GM19467 (cell line): ENCODE measurements around the gene TCERG1L.
"Not testable (repeated sequence)": the region's sequence is repeated elsewhere in the genome, so short reads cannot be mapped to it uniquely, and the experiment has no call there.

Experiments
- ATAC-seq: cut with Tn5 transposase; IDR thresholded peaks from one replicate; pipeline ENCODE4 v1.9.1; 2021; ENCODE audit warnings: mild to moderate bottlenecking, moderate library complexity; ENCODE audit not compliant: unreplicated experiment

The TCERG1L gene

DNA sequence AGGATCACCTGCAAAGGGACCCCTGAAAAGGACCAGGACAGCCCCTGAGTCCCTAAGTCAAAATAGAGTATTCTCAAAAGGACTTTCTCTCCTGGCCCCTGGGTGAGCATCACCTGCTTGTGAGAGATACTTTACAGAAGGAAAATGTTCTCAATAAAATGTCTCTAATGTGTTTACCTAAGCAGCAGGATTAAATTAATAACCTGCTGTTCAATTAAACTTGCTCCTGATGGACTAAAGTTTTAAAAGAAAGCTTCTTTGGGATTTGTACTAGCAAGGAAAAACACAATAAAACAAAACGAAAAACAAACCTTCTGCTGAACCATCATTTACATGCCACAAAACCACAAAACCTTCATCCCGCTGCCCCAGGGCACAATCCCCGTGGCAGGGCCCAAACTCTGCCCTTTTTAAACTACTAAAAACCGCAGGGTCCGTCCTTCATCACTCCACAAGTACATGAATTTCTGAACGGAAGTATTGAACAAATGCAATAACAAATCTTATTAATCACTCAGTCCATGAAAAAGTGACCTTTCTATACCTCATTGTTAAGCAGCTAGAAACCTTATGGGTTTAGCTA lies 197.7 kb downstream of the TCERG1L start:
- no peak for ATAC-seq

DNA sequence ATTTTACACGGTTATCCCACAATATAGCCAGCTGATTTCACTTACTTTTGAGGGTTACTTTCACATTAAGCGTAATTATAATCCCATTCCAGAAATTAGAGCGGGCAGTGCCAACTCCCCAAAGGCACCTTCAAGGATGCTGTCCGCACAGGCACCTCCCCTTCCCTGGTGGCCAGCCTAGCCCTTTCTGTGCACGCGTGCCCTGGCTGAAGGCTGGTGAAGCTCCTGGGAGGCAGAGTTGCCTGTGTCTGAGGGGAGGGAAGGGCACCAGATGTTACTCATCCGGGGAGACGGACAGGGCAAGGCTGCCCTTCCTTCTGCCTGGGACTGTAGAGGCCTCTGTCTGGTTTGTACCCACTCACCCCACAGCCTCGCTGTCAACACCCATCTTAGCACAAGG lies 198.4 kb downstream of the TCERG1L start:
- no peak for ATAC-seq

DNA sequence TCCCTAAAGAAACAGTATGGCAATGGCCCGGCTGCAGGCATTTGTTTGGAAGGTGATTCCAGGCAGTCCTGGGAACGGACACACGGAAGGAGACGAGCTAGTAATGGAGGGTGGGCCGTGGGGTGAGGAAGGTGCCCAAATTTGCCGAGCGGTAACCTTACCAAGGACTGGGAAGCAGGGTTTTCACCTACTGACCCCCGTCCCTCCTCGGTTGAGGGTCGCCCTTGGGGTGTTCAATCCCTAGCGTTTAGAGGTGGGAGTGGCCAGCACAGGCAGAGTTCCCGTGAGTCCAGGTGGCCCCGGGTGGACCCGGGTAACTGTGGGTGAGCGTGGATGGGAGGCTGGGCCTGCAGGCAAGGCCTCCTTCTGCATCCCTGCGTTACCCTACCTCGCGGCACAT lies 198.8 kb downstream of the TCERG1L start:
- no peak for ATAC-seq

DNA sequence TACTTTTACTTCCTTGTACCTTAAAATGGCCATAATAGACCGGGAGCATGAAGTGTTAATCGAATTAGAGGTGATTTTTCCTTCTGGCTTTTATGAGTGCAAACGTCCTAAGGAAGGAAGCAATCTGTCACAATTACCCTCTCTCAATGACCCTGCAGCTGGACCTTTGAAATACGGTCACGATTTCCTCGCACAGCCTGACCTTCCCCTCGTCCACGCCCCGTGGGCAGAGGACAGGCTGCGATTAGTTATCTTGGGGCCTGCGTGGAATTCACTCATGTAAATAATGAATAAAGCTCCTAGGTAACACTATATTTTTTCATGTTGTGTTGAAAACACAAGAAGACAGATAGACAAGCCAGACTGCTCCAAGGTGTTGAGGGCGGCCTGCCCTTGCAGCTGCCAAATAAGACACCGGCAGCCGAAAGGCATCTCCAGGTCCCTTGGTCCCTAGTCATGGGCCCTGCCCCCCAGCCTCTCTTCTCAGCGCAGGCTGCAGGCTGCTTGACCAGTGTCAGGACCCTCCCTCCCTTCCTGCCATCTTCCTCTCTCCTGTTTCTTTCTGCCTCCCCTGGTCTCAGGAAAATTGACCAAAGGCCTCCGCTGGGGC lies 199.9 kb downstream of the TCERG1L start:
- ATAC-seq: no peak

DNA sequence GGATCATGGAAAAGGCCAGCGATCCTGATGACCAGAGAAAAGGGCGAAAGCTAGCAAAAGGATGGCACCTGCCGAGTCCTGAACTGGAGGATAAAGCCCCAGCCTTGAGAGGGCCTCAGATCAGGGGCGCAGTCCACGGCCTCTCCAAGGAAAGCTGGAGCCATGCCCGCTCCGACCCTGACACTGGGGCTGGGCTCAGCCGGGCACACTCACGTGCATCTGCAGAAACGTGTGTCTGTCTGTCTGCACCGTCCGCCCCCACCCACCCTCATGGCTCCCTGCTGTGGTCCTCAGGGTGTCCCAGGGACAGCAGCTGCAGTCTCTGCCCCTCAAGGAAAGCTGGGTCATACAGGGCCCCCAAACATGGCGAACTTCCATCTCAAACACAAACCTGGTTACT lies 200.5 kb downstream of the TCERG1L start:
- no peak for ATAC-seq

DNA sequence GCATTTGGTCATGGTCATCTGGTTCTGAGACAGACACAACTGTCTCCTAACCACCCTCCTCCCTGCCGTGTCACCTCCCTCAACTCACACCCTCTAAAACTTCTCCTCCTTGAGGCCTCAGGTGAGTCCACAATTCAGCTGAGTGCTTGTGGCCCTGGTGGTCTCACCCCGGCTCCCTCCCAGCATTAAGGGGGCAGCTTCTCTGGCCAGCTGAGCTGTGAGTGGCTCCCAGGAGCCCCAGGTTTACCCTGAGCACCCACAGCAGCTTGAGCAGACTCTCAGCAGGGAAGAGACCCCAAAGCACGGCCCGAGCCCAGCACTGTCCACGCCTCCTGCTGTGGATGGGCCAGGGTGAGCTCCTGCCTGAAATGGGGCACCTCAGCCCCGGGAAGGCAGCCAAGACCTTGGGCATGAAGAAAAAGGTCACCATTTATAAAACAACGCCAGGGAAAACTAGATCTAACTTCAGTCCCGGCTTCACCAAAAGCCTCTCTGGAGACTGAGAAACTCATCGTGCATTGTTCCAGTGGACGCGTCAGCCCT lies 201.2 kb downstream of the TCERG1L start:
- ATAC-seq: no peak

DNA sequence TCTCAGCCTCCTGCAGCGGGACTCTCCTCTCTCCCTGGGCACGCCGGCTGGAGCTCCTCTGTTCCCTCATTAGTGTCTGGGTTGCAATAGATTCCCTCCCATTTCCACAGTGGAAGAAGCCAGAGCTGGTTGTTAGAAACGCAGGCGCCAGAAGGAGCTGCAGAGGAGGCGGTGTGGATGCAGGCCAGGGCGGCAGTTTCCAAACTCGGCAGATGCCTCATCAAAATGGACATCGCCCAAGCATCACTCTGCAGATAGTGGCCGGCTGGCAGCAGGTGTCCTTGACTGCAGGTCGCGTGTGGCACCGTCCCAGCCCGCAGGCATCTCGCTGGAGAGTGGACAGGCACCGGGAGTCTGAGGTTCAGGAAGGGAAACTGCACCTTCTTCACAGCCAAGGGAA lies 201.8 kb downstream of the TCERG1L start:
- no peak for ATAC-seq

DNA sequence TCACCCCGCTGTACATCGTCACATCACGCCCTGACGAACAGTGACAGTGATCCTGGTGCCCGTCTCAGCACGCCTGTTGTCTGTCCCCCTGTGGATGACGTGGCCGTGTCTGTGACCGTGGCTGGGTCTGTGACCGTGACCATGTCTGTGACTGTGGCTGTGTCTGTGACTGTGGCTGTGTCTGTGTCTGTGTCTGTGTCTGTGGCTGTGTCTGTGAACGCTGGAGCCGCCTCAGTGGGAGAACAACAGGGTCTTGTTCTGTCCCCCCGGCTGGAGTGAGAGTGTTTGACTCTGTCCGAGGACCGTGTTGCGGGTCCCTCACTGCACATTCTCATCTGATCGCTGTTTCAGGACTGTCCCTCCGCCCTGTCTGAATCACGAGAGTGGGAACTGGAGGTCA lies 202.2 kb downstream of the TCERG1L start:
- no peak for ATAC-seq

DNA sequence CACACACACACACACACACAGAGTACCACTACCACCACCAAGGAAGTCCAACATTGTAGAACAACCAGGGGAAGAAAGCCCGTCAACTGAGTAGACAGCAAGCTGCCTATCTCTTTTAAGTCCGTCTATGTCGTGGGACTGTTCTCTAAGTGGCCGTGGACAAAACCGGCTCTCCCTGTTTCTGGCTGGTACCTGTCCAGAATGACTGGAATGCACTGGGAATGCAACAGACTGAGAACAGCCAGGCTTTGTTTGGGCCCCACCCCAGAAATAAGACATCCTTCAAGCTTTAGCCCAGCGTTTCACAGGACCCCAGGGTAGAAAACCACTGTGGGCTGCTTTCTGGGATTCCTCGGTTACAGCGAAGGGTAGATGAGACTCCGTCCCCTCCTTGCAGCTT lies 203.6 kb downstream of the TCERG1L start:
- no peak for ATAC-seq

DNA sequence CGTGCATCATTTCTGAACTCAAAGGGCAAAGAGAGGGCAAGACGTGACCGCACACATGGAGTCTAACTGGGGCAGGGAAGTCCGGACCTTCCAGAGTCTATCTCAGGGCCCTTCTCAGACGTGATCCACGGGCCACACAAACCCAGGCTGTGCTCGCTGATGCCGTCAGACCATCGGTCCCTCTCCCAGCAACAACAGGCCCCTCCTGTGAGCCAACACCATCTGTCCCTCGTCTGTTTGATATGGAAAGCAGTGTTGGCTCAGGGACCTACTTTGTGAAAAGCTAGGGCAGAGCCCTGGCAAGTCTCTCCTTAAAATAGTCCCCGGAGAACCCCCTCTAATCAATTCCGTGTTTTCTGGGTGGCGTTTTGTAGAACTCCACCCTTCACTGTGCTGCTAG lies 208.8 kb downstream of the TCERG1L start:
- no peak for ATAC-seq

DNA sequence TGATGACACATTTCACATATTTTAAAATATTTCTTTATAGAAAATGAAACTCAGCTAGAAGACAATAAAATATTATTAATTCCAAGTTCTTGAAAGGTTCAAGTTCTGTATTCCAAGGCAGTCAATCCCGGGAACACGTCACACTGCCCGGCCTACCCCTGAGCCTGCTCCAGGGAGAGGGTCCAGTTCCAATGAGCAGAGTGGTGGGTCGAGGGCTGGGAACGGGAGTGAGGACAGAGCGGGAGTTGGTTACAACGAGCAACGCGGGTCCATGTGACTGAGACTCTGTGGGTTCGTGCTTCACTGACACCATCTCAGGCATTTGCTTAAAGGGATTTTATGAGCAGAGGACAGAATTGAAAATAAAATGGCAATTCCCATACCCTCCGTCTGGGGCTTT lies 209.4 kb downstream of the TCERG1L start:
- no peak for ATAC-seq

DNA sequence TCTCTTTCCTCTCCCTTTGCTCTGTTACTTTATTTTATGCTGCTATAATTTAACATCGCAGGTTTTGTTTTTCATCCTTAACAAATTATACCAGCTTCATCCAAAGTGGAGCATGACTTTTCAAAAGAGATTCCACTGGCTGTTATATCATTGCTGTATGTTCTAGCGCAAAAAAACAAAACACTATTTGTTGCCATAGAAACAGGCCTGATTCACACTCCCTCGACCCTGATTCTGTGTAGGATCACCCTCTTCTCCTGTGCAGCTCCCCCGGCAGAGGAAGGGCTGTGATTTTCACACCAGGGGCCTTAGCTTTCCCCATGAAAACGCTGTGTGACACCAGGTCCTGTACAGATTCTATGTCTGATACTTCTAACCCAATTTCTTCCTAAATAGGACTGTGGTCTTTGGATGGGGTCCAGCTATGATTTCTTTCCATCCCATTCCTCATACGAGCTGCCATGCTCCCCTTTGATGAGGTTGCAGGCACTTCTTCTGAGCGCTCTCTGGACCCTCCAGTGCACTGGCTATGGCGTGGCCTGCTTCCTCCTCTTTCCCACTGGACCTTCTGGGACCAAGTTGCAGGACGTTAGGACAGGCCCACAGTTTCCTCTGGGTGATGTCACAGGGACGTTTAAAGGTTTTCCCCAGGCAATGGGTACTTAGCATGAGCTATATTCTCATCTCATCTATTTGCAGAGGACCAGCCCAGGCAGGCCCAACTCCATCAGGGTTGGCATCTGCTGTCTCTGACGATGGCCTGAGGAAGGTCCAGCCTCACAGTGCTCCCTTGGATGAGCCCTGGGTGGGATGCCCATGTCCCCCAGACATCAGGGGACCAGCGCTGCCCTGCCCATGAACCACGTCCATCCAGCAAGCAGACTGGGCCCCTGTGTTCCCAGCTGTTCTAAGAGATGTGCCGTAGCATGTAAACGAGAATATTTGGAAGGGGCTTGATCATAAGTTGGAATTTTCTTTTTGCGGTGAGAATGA lies 210.8 kb downstream of the TCERG1L start:
- ATAC-seq: not testable (repeated sequence)

DNA sequence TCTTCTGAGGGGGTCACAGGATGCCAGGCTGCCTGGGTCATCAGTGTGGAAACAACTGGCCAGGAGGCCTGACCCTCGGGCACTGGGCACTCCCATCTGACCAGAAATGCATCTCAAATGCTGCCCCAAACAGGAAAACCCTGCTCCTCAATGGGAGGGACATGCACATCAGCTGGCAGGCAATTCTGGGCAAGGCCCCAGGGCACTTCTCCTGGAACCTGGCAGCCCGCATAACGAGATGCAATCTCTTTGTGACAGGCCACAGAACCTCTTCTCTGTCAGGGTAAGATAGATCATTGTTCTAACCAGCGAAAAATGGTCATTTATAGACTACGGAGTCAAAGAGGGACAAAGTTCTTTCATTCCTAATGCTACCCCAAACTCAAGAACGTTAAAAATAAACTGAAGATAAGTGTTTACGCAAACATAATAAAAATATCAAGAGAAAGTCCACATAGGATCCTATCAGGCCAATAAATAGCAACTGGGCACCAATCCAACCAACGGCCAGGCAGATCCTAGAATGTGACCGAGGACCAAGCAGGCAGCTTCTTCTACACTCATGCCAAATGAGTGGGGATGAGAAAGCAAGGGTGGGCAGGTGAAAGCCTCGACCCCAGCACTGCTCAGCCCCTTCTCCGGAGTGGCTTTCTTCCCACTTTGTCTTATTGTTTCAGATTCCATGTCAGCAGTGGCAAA lies 212.3 kb downstream of the TCERG1L start:
- no peak for ATAC-seq

DNA sequence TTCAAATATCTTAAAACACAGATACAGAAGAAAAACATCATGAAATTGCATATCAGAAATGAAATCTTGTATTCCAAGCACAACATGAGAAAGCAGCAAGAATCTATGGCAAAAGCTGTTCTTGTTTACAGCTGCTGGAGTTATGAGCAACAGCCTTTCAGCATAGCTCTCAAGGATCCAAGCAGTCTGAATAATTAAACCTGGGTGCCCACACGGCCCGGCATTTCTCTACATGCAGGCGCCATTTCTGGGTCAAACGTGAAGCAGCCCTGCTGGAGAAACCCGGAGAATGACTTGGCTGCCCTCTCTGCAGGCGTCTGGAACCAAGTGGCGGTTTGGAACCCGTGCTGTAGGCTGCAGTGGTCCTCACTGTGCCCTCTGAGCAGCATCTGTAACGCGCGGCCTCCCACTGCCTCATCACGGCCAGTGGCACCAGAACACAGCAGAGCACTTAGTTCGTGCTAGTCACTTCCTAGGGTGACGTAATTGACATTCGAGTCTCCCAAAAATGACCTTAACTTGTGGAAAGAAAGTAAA lies 213.0 kb downstream of the TCERG1L start:
- ATAC-seq: no peak

DNA sequence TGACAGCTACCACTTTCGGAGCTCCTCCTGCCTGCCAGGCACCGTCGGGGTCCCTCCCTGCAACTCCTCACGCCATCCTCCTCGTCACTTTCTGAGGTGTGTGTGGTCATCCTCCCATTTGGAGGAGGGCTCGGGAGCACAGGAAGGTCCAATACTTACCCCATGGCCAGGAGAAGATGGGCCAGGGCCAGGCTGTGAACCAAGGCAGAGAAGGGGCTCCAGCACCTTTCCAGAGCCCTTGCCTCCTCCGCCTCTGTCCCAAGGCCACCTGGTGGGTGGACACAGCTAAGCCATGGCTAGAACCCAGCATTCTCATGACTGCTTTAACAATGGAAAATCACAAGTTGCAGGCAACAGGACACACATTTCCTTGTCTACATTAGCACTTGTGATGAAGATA lies 215.5 kb downstream of the TCERG1L start:
- ATAC-seq: no peak

DNA sequence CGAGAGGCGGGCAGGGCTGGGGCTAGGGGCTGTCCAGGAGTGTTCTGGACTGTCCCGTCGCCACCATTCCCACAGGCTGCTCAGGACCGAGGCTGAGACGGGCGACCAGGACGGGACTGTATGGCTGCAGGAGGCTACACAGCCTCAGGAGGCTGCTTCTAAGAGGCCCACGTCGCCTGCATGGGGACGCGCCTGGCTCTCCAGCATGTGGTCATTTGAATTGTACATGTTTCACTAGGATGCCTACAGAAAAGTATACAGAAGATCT lies 216.3 kb downstream of the TCERG1L start:
- ATAC-seq: no peak

DNA sequence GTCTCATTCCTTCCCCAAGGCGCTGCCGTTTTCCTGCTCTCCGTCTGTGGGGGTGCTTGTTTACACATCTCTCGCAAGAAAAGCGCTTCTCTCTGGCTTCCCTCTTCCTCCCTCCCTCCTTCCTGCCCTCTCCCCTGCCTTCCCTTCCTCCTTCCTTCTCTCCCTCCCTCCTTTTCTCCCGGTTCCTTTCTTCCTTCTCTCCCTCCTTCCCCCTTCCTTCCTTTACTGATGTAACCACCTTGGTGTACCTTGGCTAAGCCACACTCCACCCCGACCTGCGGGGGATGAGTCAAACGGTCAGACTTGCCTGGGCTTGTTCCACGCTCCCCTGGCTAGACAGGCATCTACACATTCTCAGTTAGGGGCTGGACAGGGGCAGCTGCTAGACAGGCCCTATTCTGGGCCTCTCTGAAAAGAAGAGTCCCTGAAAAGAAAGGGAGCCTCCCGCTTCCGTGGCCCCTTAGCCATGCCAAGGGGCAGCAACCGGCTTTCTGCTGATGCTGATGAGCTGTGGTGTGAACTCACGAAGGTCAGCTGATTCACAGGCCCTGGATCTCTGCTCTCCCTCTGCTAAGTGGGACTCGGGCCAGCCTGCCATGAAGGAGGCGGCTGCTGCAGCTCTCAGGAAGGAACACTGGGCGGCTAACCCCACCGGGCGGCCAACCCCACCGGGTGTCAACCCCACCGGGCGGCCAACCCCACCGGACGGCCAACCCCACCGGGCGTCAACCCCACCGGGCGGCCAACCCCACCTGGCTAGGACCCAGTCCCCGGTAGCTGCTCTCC lies 216.8 kb downstream of the TCERG1L start:
- no peak for ATAC-seq

DNA sequence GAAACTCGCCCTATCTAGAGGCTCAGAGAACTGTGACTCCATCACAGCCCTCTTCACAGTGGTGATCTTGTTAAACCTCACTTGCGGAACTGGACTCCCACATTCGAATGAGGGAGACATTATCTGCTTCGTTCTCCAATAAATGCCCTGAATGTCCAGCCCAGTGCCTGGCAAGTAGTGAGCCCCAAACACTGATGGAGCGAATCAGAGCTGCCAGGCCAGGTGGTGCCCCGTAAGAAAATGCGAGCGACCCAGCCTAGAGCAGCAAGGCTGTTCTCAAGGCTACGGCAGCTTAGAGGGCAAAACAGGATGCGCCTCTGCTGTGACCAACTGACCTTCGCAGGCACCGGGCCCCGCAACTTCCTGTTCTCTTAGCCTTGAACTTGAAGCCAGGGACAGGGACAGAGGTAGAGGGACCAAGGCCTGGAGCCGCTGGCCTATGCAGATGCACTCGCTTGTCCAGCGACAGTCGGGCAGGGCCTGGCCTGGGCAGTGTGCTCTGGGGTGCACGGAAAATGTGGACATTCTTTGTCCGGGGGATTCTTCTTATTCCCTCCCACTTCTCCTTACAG lies 217.6 kb downstream of the TCERG1L start:
- ATAC-seq: no peak

DNA sequence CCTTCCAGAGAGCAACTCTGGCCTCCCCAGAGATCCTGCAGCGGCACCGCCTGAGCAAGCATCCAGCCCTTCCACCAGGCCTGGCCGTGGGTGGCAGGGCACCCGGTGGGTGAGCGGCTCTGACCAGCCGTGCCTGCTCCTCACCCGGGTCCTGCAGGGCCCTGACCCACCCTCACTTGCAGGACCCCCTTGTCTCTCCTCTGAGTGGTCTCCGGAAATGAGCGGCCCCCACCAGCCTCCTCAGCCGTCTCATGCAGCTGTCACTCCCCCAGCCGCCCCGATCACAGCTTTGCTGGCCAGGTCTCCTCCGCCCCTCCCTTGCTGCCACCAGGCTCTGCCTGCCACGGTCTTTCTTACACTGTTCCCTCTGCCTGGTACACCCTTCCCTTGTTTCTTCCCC lies 218.2 kb downstream of the TCERG1L start:
- ATAC-seq: no peak

DNA sequence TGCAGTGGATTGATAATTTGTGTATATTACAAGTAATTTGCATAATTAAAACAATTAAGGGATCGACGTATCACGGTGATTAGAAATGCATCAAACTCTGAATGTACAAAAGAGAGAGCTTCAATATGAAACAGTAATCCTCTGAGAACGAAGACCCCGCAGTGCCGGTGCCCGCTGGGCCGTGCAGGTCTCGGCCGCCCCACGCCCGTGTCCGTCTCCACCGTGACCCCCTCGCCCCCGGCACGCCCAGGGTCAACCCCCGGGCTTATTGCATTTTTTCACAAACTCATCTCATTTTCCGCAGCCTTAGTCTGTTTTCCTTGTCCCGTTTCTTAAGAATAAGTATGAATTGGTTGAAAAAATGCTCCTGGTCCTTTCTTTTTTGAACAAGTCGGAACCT lies 218.6 kb downstream of the TCERG1L start:
- ATAC-seq: no peak
